GM21381 (cell line): Measurements from ENCODE around the gene PGRMC2.

Experiments used
- ATAC-seq: cut with Tn5 transposase; IDR thresholded peaks from one replicate; pipeline ENCODE4 v1.9.1; 2021; ENCODE audit warnings: mild to moderate bottlenecking, moderate library complexity; ENCODE audit not compliant: unreplicated experiment

The PGRMC2 gene

DNA sequence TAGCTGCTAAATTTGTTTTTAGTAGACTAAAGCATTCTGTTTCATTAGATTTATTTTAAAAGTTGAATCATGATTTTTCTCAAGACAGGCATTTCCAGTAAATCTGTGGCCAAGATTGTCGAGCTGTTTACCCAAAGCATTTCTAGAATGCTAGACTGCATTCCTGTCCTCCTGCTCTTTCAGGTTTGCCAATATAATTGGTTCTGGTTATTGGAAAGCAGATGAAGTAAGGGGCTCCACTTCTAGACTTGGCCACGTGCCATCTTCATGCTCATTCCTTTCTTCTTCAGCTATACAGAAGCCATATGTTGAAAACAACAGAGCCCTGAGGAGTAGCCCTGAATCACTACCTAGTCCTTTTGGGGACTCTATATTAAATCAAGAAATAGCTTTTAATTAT lies 62.5 kb downstream of the PGRMC2 start:
- no peak for ATAC-seq

DNA sequence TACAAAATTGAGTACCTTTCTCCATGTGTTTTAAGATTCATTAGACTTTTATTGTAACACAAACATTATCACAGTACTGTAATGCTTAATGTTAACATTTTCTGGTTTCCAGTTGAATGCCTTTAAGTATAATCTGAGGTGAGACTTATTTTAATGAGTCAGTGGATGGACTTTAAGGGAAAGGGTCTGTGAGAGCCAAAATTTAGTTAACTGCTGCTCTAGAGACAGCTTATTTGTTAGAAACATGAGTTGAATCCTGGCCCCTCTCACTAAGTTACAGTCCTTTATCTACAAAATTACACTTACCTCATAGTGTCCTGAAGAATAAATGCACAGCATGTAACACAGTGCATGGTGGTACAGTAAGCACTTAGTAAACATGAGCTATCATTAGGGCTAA lies 66.0 kb downstream of the PGRMC2 start:
- ATAC-seq, result no peak

DNA sequence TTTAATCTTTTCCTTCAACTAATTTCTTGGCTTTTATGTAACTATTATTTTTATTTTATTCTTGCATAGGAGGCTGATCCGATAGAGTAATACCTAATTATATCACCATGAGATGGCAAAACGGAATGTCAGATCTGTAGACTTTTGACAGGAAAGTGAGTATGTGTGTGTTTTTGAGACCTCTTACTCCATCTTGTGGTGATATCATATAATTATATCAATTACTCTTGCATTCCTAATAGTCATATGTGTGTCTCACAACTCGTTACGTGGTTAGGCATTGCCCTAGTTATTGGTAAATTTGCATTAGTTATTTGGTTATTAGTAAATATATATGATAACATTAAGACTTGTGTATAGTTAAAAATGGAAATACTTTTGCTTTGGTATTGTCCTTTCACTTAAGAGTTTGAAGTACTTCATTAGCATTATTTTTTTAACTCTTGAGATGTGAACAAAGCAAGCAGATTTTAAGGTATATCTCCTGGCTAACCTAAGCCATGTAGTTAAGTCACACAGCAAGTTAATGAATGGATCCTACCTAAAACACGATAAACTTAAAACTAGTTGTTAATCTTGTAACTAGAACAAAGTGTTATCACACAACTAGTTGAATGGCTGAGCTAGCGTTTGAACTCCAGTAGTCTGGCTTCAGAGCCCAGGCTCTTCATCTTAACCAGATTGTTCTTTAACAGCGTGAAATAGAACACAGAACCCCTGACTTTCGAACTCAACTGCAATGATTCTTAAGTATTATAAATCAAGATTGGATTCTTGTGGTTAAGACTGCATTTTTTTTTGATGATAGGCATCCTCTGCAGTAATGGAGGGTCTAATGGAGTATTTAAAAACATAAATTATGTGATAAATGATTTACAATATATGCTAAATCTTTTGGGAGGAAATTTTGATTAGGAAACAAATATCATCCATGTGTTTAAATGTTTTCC lies 67.1 kb downstream of the PGRMC2 start:
- ATAC-seq, result peak; percentile 77
